Activated naive CD8-positive, alpha-beta T cell treated with anti-CD3 and anti-CD28 coated beads, Interleukin-2, amount 50 U/mL, for 24 hours (primary cell): ENCODE measurements around the gene TLR4.

Source experiments
- ATAC-seq: fragments of 150-1000 bp; cut with Tn5 transposase; one replicate; pipeline ENCODE4 v1.10.0; 2021
- DNase-seq: peaks from one replicate; pipeline ENCODE4 v3.0.0; 2021
- H3K27ac Mint-ChIP-seq: one replicate; pipeline ENCODE4 v1.8.0; 2021; ENCODE audit warnings: mild to moderate bottlenecking, mixed read lengths
- H3K27me3 Mint-ChIP-seq: one replicate; pipeline ENCODE4 v1.8.0; 2021; ENCODE audit warnings: mixed read lengths
- H3K36me3 Mint-ChIP-seq: one replicate; pipeline ENCODE4 v1.8.0; 2021; ENCODE audit warnings: low read depth, mixed read lengths
- H3K4me1 Mint-ChIP-seq: one replicate; pipeline ENCODE4 v1.8.0; 2021; ENCODE audit warnings: mixed read lengths
- H3K4me3 Mint-ChIP-seq: one replicate; pipeline ENCODE4 v1.8.0; 2021; ENCODE audit warnings: mild to moderate bottlenecking, moderate library complexity, mixed read lengths
- H3K9me3 Mint-ChIP-seq: one replicate; pipeline ENCODE4 v1.8.0; 2021; ENCODE audit warnings: mixed read lengths

Gene TLR4

GRCh38 chr9:117745598-117745997, 41.4 kb downstream of the TLR4 start:
- Mint-ChIP-seq H3K4me1 (peaks cover 6% of the 10 kb centered on the region), H3K36me3 (no peaks in the 10 kb centered on the region), H3K9me3 (no peaks in the 10 kb centered on the region), H3K4me3 (no peak overlapping the region), H3K27me3 (peaks cover 39% of the 10 kb centered on the region), H3K27ac (no peak overlapping the region)
- ATAC-seq (no peak), DNase-seq (no peak)

GRCh38 chr9:117746263-117746662, 42.1 kb downstream of the TLR4 start:
- Mint-ChIP-seq H3K4me1 (peaks cover 6% of the 10 kb centered on the region), H3K36me3 (no peaks in the 10 kb centered on the region), H3K9me3 (no peaks in the 10 kb centered on the region), H3K4me3 (no peak overlapping the region), H3K27ac (no peak overlapping the region), H3K27me3 (peaks cover 39% of the 10 kb centered on the region)
- no peak for ATAC-seq
- no peak for DNase-seq

- DNase-seq (no peak), ATAC-seq (no peak)
- H3K4me3 Mint-ChIP-seq: no peak overlapping the region
- H3K27me3 Mint-ChIP-seq: peaks cover 39% of the 10 kb centered on the region
- H3K36me3 Mint-ChIP-seq: no peaks in the 10 kb centered on the region
- H3K27ac Mint-ChIP-seq: no peak overlapping the region
- H3K4me1 Mint-ChIP-seq: peaks cover 6% of the 10 kb centered on the region
- H3K9me3 Mint-ChIP-seq: no peaks in the 10 kb centered on the region
Measured at GRCh38 chr9:117747386-117747970, 43.3 kb downstream of the TLR4 start.

- Mint-ChIP-seq H3K4me3 (no peak overlapping the region), H3K27me3 (peaks cover 20% of the 10 kb centered on the region), H3K9me3 (no peaks in the 10 kb centered on the region), H3K36me3 (no peaks in the 10 kb centered on the region), H3K4me1 (no peaks in the 10 kb centered on the region), H3K27ac (no peak overlapping the region)
- DNase-seq (no peak), ATAC-seq (no peak)
Measured at GRCh38 chr9:117750401-117750800, 46.2 kb downstream of the TLR4 start.

GRCh38 chr9:117752894-117753293, 48.7 kb downstream of the TLR4 start:
- no peak for DNase-seq
- no peak overlapping the region for H3K4me3 Mint-ChIP-seq
- no peaks in the 10 kb centered on the region for H3K36me3 Mint-ChIP-seq
- H3K27ac Mint-ChIP-seq: no peak overlapping the region
- no peak for ATAC-seq
- H3K9me3 Mint-ChIP-seq: no peaks in the 10 kb centered on the region
- H3K4me1 Mint-ChIP-seq: no peaks in the 10 kb centered on the region
- peaks cover 12% of the 10 kb centered on the region for H3K27me3 Mint-ChIP-seq

DNA sequence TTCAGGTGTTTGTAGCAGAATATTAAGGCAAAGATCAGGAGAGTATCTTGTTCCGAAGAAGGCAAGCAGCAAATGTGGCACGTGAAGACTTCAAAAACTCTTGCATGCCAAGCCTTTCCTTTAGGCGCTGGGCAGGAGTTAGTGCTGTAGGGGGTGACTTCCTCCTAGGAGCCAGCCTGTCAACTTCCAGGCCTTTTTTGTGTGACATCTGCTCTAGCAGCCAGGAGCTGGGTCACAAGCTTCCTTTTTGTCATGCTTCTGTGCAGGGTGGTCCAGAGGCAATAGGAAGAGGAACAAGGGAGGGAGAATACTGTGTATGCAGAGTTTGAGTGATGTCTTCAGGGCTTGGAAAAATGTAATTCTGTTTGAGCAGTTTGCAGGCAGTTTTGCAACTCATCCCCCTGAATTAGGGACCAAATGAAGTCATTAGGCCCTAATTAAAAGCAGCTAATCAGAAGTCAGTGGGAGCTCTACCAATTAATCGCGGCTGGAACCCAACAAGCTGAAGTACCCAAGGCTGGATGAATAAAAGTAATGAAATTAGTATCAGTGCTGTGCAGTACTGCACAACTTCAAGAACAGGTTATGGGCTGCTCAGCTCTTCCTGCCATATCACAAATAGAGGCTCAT, 53.5 kb downstream of the TLR4 start:
- H3K4me1 Mint-ChIP-seq: no peaks in the 10 kb centered on the region
- DNase-seq (no peak), ATAC-seq (no peak)
- no peaks in the 10 kb centered on the region for H3K36me3 Mint-ChIP-seq
- no peaks in the 10 kb centered on the region for H3K9me3 Mint-ChIP-seq
- H3K27ac Mint-ChIP-seq: no peak overlapping the region
- H3K27me3 Mint-ChIP-seq: peaks cover 10% of the 10 kb centered on the region
- no peak overlapping the region for H3K4me3 Mint-ChIP-seq

- Mint-ChIP-seq H3K36me3 (no peaks in the 10 kb centered on the region), H3K27ac (no peak overlapping the region), H3K4me3 (no peak overlapping the region), H3K27me3 (peaks cover 15% of the 10 kb centered on the region), H3K9me3 (no peaks in the 10 kb centered on the region), H3K4me1 (no peaks in the 10 kb centered on the region)
- ATAC-seq (peak; percentile 36), DNase-seq (no peak)
Measured at GRCh38 chr9:117763314-117763713, 59.1 kb downstream of the TLR4 start.

DNA sequence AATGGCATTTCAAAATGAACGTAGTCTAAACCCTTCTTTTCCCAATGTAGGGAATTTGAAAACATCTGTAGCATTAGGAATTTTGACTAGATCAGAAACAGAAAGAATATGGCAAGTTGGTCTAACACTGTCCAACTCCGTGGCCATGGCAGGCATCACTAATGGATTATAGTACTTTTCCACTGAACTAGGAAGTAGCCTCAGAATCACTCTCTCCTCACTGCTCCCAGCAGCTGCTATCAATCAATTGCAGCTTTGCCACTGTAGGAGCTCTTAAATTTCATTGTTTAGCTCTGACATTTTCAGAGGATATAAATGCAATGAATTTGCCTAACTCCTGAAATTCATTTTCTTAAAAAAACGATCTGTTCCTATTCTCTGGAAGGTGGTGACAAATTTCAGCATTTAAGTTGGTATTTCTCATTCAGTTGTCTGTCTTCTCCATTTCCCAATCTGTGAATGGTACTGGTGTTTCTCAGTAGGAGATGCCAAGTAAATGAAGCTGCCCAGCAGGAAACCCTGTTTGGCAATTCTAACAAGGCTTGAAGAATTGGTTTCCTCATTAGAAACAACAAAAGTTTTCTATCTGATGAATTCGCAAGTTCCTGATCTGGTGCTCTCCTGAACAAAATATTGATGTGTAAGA, 64.7 kb downstream of the TLR4 start:
- ATAC-seq (no peak), DNase-seq (no peak)
- Mint-ChIP-seq H3K27ac (no peak overlapping the region), H3K27me3 (peaks cover 12% of the 10 kb centered on the region), H3K9me3 (no peaks in the 10 kb centered on the region), H3K4me1 (no peaks in the 10 kb centered on the region), H3K36me3 (no peaks in the 10 kb centered on the region), H3K4me3 (no peak overlapping the region)

DNA sequence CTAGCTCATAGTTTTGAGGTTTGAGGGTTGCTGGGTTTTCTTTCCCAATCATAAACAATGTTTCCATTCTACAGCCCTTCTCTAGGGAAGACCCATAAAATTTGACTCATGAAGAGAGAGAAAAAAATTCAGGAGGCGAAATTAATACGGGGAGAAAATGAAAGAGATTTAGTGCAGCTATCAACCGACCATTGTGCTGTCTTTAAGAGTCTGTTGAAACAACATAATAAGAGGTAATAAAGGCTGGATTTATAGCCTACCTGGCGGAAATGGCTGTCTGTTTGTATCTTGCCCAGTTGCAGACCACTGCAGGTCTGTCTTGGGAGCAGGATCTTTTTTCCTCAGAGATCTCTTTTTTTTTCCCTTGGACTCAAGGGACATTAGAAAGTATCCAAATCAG, 66.9 kb downstream of the TLR4 start:
- peaks cover 13% of the 10 kb centered on the region for H3K27me3 Mint-ChIP-seq
- no peak overlapping the region for H3K4me3 Mint-ChIP-seq
- H3K27ac Mint-ChIP-seq: no peak overlapping the region
- no peaks in the 10 kb centered on the region for H3K4me1 Mint-ChIP-seq
- no peak for ATAC-seq
- DNase-seq: no peak
- no peaks in the 10 kb centered on the region for H3K36me3 Mint-ChIP-seq
- H3K9me3 Mint-ChIP-seq: no peaks in the 10 kb centered on the region

GRCh38 chr9:117772960-117773359, 68.8 kb downstream of the TLR4 start:
- no peaks in the 10 kb centered on the region for H3K36me3 Mint-ChIP-seq
- H3K27me3 Mint-ChIP-seq: peaks cover 13% of the 10 kb centered on the region
- DNase-seq (no peak), ATAC-seq (no peak)
- no peaks in the 10 kb centered on the region for H3K4me1 Mint-ChIP-seq
- H3K4me3 Mint-ChIP-seq: no peak overlapping the region
- no peaks in the 10 kb centered on the region for H3K9me3 Mint-ChIP-seq
- H3K27ac Mint-ChIP-seq: no peak overlapping the region
